GM13976 (cell line): ENCODE results near the gene NEDD9.

Source experiments
- DNase-seq: peaks from one replicate; pipeline ENCODE4 v3.0.0; 2012; ENCODE audit warnings: low spot score
- CTCF ChIP-seq: IDR thresholded peaks from 2 replicates; pipeline ENCODE4 v1.5.1; 2012; ENCODE audit warnings: borderline replicate concordance, mild to moderate bottlenecking; ENCODE audit not compliant: insufficient read depth; ENCODE audit errors: extremely low read depth, missing control alignments, control extremely low read depth
- in situ Hi-C: fragments of 300-500 bp; cut with MboI; formaldehyde crosslinking; loops from one replicate; pipeline ENCODE4 v1.12.0; 2022; ENCODE audit warnings: low sequenced_read_pairs, mixed read lengths, inconsistent platforms; ENCODE audit not compliant: unreplicated experiment

Gene NEDD9

GRCh38 chr6:11141295-11141694 lies 91.2 kb downstream of the NEDD9 start:
- in situ Hi-C loops: loop anchor here (5.0 to 10.0 kb wide), 2 partner anchors 356 to 434 kb away; no protein-coding TSS in a partner anchor
- TF ChIP-seq CTCF: no peak
- DNase-seq: no peak

GRCh38 chr6:11140056-11140455 lies 92.4 kb downstream of the NEDD9 start:
- DNase-seq: no peak
- no peak for TF ChIP-seq CTCF
- in situ Hi-C loops: loop anchor here (5.0 to 10.0 kb wide), 2 partner anchors 357 to 435 kb away; no protein-coding TSS in a partner anchor

- no peak for TF ChIP-seq CTCF
- in situ Hi-C loops: no loop called here
- DNase-seq: no peak
Measured at GRCh38 chr6:11139051-11139960, 93.2 kb downstream of the NEDD9 start.

- in situ Hi-C loops: no loop called here
- no peak for DNase-seq
Measured at GRCh38 chr6:11136809-11137208, 95.7 kb downstream of the NEDD9 start.

More at GRCh38 chr6:11136809-11137208, 95.7 kb downstream of the NEDD9 start:
- no peak for TF ChIP-seq CTCF
